ENCODE measurements around the gene MREG. TPM values are rescaled to one million over a fixed set of nuclear protein-coding genes. Genes with fewer than 3 reads are reported as not detected.

Gene MREG
- total RNA-seq, 1 donor from 2014 or later = 11.9 TPM

- no peaks in the 10 kb centered on the region for H3K4me1 Mint-ChIP-seq
- TF ChIP-seq CTCF (IDR thresholded peaks at IDR 0.05; ENCODE audit: unreplicated experiment) = no peak
- H3K27me3 Mint-ChIP-seq (ENCODE audit: low read depth) = no peaks in the 10 kb centered on the region
- peaks cover 8% of the 10 kb centered on the region for H3K36me3 Mint-ChIP-seq
- no peak for DNase-seq (ENCODE audit: low spot score in 2 of 2, unreplicated experiment in 2 of 2)
- H3K4me3 Mint-ChIP-seq = no peak overlapping the region
- H3K9me3 Mint-ChIP-seq = no peaks in the 10 kb centered on the region
- H3K27ac Mint-ChIP-seq = no peak overlapping the region
These were observed 76.2 kb downstream of the MREG start for GRCh38 chr2:215937190-215937589.

- H3K27me3 Mint-ChIP-seq (ENCODE audit: low read depth) = no peaks in the 10 kb centered on the region
- H3K4me1 Mint-ChIP-seq = peaks cover 21% of the 10 kb centered on the region
- TF ChIP-seq CTCF (IDR thresholded peaks at IDR 0.05; ENCODE audit: unreplicated experiment) = no peak
- H3K9me3 Mint-ChIP-seq = no peaks in the 10 kb centered on the region
- DNase-seq (ENCODE audit: low spot score in 2 of 2, unreplicated experiment in 2 of 2) = no peak
- no peak overlapping the region for H3K4me3 Mint-ChIP-seq
- H3K27ac Mint-ChIP-seq = no peak overlapping the region
- H3K36me3 Mint-ChIP-seq = no peaks in the 10 kb centered on the region
These were observed 80.2 kb downstream of the MREG start for GRCh38 chr2:215933151-215933550.

- peak in 1 of 2 experiments; percentile 68 for DNase-seq (ENCODE audit: low spot score in 2 of 2, unreplicated experiment in 2 of 2)
- no peaks in the 10 kb centered on the region for H3K9me3 Mint-ChIP-seq
- H3K27me3 Mint-ChIP-seq (ENCODE audit: low read depth) = no peaks in the 10 kb centered on the region
- H3K4me3 Mint-ChIP-seq = peak overlapping the region; percentile 0
- peak; percentile 72 for TF ChIP-seq CTCF (IDR thresholded peaks at IDR 0.05; ENCODE audit: unreplicated experiment)
- peaks cover 23% of the 10 kb centered on the region for H3K4me1 Mint-ChIP-seq
- no peaks in the 10 kb centered on the region for H3K36me3 Mint-ChIP-seq
- peak overlapping the region; percentile 49 for H3K27ac Mint-ChIP-seq
These were observed 82.0 kb downstream of the MREG start for GRCh38 chr2:215931256-215931903.

GRCh38 chr2:215930505-215931253 lies 82.7 kb downstream of the MREG start:
- Mint-ChIP-seq H3K4me1 (peaks cover 23% of the 10 kb centered on the region), H3K36me3 (no peaks in the 10 kb centered on the region), H3K27ac (peak overlapping the region; percentile 49), H3K9me3 (no peaks in the 10 kb centered on the region), H3K4me3 (peak overlapping the region; percentile 0), H3K27me3 (ENCODE audit: low read depth) (no peaks in the 10 kb centered on the region)
- no peak for DNase-seq (ENCODE audit: low spot score in 2 of 2, unreplicated experiment in 2 of 2)
- TF ChIP-seq CTCF (IDR thresholded peaks at IDR 0.05; ENCODE audit: unreplicated experiment) = no peak

GRCh38 chr2:215929602-215930335 lies 83.6 kb downstream of the MREG start:
- Mint-ChIP-seq H3K27ac (peak overlapping the region; percentile 49), H3K4me3 (no peak overlapping the region), H3K36me3 (no peaks in the 10 kb centered on the region), H3K4me1 (peaks cover 23% of the 10 kb centered on the region), H3K9me3 (no peaks in the 10 kb centered on the region), H3K27me3 (ENCODE audit: low read depth) (no peaks in the 10 kb centered on the region)
- DNase-seq (ENCODE audit: low spot score in 2 of 2, unreplicated experiment in 2 of 2) = no peak
- no peak for TF ChIP-seq CTCF (IDR thresholded peaks at IDR 0.05; ENCODE audit: unreplicated experiment)

Measured in mesothelial cell of epicardium (in vitro differentiated cells).